PFSK-1 (cell line): ENCODE data around the gene TOP2A.

Experiments
- REST ChIP-seq, 2 experiments: IDR thresholded peaks; 2 replicates each; pipeline versions ENCODE4 v1.6.1 to v1.8.0; 2011 to 2012; ENCODE audit warnings: low read depth in 2 of 2, low read length in 2 of 2, control low read depth in 1 of 2, inconsistent platforms in 1 of 2, mild to moderate bottlenecking in 1 of 2, moderate library complexity in 1 of 2; ENCODE audit not compliant: insufficient read depth in 1 of 2
- TAF1 ChIP-seq: IDR thresholded peaks from 2 replicates; pipeline ENCODE4 v1.6.1; 2012; ENCODE audit warnings: low read length, control low read depth, borderline replicate concordance; ENCODE audit not compliant: insufficient read depth

- TF ChIP-seq TAF1 (no peak), REST (IDR thresholded peaks at IDR 0.05; ENCODE audit: insufficient read depth in 1 of 2, low read depth in 2 of 2, low read length in 2 of 2) (no peak)
These were observed 45.4 kb upstream of the TOP2A start for GRCh38 chr17:40463122-40463550.
